ENCODE data around the gene MACF1.
A peak's percentile ranks its signal among the peaks of the same experiment; 100 is the strongest.

The MACF1 gene

GRCh38 chr1:39255222-39255621, 50.7 kb downstream of the MACF1 start:
- no peak for DNase-seq (ENCODE audit: insufficient read length)
- TF ChIP-seq TAF1 (IDR thresholded peaks at IDR 0.05; ENCODE audit: borderline replicate concordance, low read depth, low read length) (no peak), POLR2AphosphoS5 (IDR thresholded peaks at IDR 0.05; ENCODE audit: low read depth, low read length) (no peak), POLR2A (IDR thresholded peaks at IDR 0.05; ENCODE audit: low read depth, low read length) (no peak)
- FAIRE-seq, result no peak

- FAIRE-seq (peak; percentile 78), DNase-seq (ENCODE audit: insufficient read length) (peak; percentile 30)
- no peak for TF ChIP-seq POLR2A (IDR thresholded peaks at IDR 0.05; ENCODE audit: low read depth, low read length)
- no peak for TF ChIP-seq POLR2AphosphoS5 (IDR thresholded peaks at IDR 0.05; ENCODE audit: low read depth, low read length)
- TF ChIP-seq TAF1 (IDR thresholded peaks at IDR 0.05; ENCODE audit: borderline replicate concordance, low read depth, low read length), result no peak
Observed at GRCh38 chr1:39258146-39258924, 53.8 kb downstream of the MACF1 start.

GRCh38 chr1:39258925-39259244, 54.4 kb downstream of the MACF1 start:
- TF ChIP-seq POLR2A (IDR thresholded peaks at IDR 0.05; ENCODE audit: low read depth, low read length) (no peak), TAF1 (IDR thresholded peaks at IDR 0.05; ENCODE audit: borderline replicate concordance, low read depth, low read length) (no peak), POLR2AphosphoS5 (IDR thresholded peaks at IDR 0.05; ENCODE audit: low read depth, low read length) (no peak)
- no peak for DNase-seq (ENCODE audit: insufficient read length)
- no peak for FAIRE-seq

- DNase-seq (ENCODE audit: insufficient read length), result no peak
- no peak for FAIRE-seq
Observed at GRCh38 chr1:39261712-39262221, 57.3 kb downstream of the MACF1 start.

GRCh38 chr1:39262802-39263201, 58.3 kb downstream of the MACF1 start:
- FAIRE-seq, result no peak
- DNase-seq (ENCODE audit: insufficient read length), result no peak
- TF ChIP-seq POLR2A (IDR thresholded peaks at IDR 0.05; ENCODE audit: low read depth, low read length), result no peak

More at GRCh38 chr1:39261712-39262221, 57.3 kb downstream of the MACF1 start:
- no peak for TF ChIP-seq POLR2AphosphoS5 (IDR thresholded peaks at IDR 0.05; ENCODE audit: low read depth, low read length)
- no peak for TF ChIP-seq TAF1 (IDR thresholded peaks at IDR 0.05; ENCODE audit: borderline replicate concordance, low read depth, low read length)
- no peak for TF ChIP-seq POLR2A (IDR thresholded peaks at IDR 0.05; ENCODE audit: low read depth, low read length)

GRCh38 chr1:39266269-39266668, 61.8 kb downstream of the MACF1 start:
- DNase-seq (ENCODE audit: insufficient read length) (no peak), FAIRE-seq (no peak)
- TF ChIP-seq POLR2AphosphoS5 (IDR thresholded peaks at IDR 0.05; ENCODE audit: low read depth, low read length) (no peak), TAF1 (IDR thresholded peaks at IDR 0.05; ENCODE audit: borderline replicate concordance, low read depth, low read length) (no peak), POLR2A (IDR thresholded peaks at IDR 0.05; ENCODE audit: low read depth, low read length) (no peak)

- FAIRE-seq (no peak), DNase-seq (ENCODE audit: insufficient read length) (no peak)
- TF ChIP-seq TAF1 (IDR thresholded peaks at IDR 0.05; ENCODE audit: borderline replicate concordance, low read depth, low read length) (no peak), POLR2AphosphoS5 (IDR thresholded peaks at IDR 0.05; ENCODE audit: low read depth, low read length) (no peak), POLR2A (IDR thresholded peaks at IDR 0.05; ENCODE audit: low read depth, low read length) (no peak)
Observed at GRCh38 chr1:39266792-39267191, 62.3 kb downstream of the MACF1 start.

GRCh38 chr1:39268112-39268581, 63.7 kb downstream of the MACF1 start:
- DNase-seq (ENCODE audit: insufficient read length) (peak; percentile 25), FAIRE-seq (peak; percentile 84)
- TF ChIP-seq TAF1 (IDR thresholded peaks at IDR 0.05; ENCODE audit: borderline replicate concordance, low read depth, low read length) (no peak), POLR2AphosphoS5 (IDR thresholded peaks at IDR 0.05; ENCODE audit: low read depth, low read length) (no peak), POLR2A (IDR thresholded peaks at IDR 0.05; ENCODE audit: low read depth, low read length) (peak; percentile 64)

GRCh38 chr1:39268906-39269305, 64.4 kb downstream of the MACF1 start:
- TF ChIP-seq POLR2A (IDR thresholded peaks at IDR 0.05; ENCODE audit: low read depth, low read length), result no peak
- no peak for TF ChIP-seq TAF1 (IDR thresholded peaks at IDR 0.05; ENCODE audit: borderline replicate concordance, low read depth, low read length)
- no peak for TF ChIP-seq POLR2AphosphoS5 (IDR thresholded peaks at IDR 0.05; ENCODE audit: low read depth, low read length)
- DNase-seq (ENCODE audit: insufficient read length) (no peak), FAIRE-seq (no peak)

GRCh38 chr1:39269349-39269748, 64.9 kb downstream of the MACF1 start:
- no peak for FAIRE-seq
- no peak for DNase-seq (ENCODE audit: insufficient read length)
- TF ChIP-seq POLR2AphosphoS5 (IDR thresholded peaks at IDR 0.05; ENCODE audit: low read depth, low read length), result no peak

GRCh38 chr1:39269791-39270342, 65.4 kb downstream of the MACF1 start:
- no peak for TF ChIP-seq POLR2AphosphoS5 (IDR thresholded peaks at IDR 0.05; ENCODE audit: low read depth, low read length)
- TF ChIP-seq POLR2A (IDR thresholded peaks at IDR 0.05; ENCODE audit: low read depth, low read length), result peak; percentile 58
- DNase-seq (ENCODE audit: insufficient read length) (no peak), FAIRE-seq (peak; percentile 97)

- TF ChIP-seq POLR2AphosphoS5 (IDR thresholded peaks at IDR 0.05; ENCODE audit: low read depth, low read length) (no peak), POLR2A (IDR thresholded peaks at IDR 0.05; ENCODE audit: low read depth, low read length) (no peak), TAF1 (IDR thresholded peaks at IDR 0.05; ENCODE audit: borderline replicate concordance, low read depth, low read length) (no peak)
- FAIRE-seq (peak; percentile 53), DNase-seq (ENCODE audit: insufficient read length) (no peak)
Observed at GRCh38 chr1:39270368-39270767, 65.9 kb downstream of the MACF1 start.
